Stimulated activated CD8-positive, alpha-beta memory T cell treated with anti-CD3 and anti-CD28 coated beads, Interleukin-4, amount 100 ng/mL, for 1 hour (primary cell): ENCODE results near the gene AHSP.
"Not testable (repeated sequence)": the region's sequence is repeated elsewhere in the genome, so short reads cannot be mapped to it uniquely, and the experiment has no call there.

Source experiments
- DNase-seq, 2 donors: peaks; one replicate each; pipeline ENCODE4 v3.0.0-alpha.2; 2020; ENCODE audit warnings: low read depth in 2 of 2, low spot score in 1 of 2

Gene AHSP

GRCh38 chr16:31499928-31500327 is 27.8 kb upstream of the AHSP start:
- DNase-seq, result no peak

- DNase-seq, result no peak
These were observed 26.3 kb upstream of the AHSP start for GRCh38 chr16:31501226-31501965.

GRCh38 chr16:31501966-31502348 is 25.7 kb upstream of the AHSP start:
- DNase-seq, result no peak

- DNase-seq, result no peak
These were observed 24.7 kb upstream of the AHSP start for GRCh38 chr16:31502981-31503380.

- not testable (repeated sequence) for DNase-seq
These were observed 24.1 kb upstream of the AHSP start for GRCh38 chr16:31503555-31503954.

GRCh38 chr16:31504159-31504558 is 23.5 kb upstream of the AHSP start:
- DNase-seq, result no peak

- no peak for DNase-seq
These were observed 22.2 kb upstream of the AHSP start for GRCh38 chr16:31505483-31505882.

- DNase-seq, result no peak
These were observed 20.1 kb upstream of the AHSP start for GRCh38 chr16:31507617-31507928.

- peak; percentile 52 to 61 for DNase-seq
These were observed 19.6 kb upstream of the AHSP start, which contains the start of gene RUSF1 for GRCh38 chr16:31507929-31508705. Gene RUSF1, minus strand, starts transcription at chr16:31508391. Its CDS starts 18 bp downstream, at chr16:31508373.

- DNase-seq, result no peak
These were observed 18.9 kb upstream of the AHSP start for GRCh38 chr16:31508706-31509195.

- DNase-seq, result no peak
These were observed 14.6 kb upstream of the AHSP start for GRCh38 chr16:31513126-31513525.

GRCh38 chr16:31513884-31514283 is 13.8 kb upstream of the AHSP start:
- DNase-seq, result no peak

GRCh38 chr16:31517800-31518402 is 9.8 kb upstream of the AHSP start:
- DNase-seq, result no peak

- no peak for DNase-seq
These were observed 7.8 kb upstream of the AHSP start for GRCh38 chr16:31519759-31520431.

- no peak for DNase-seq
These were observed 6.3 kb upstream of the AHSP start for GRCh38 chr16:31521368-31521767.

- no peak for DNase-seq
These were observed 5.6 kb upstream of the AHSP start for GRCh38 chr16:31522071-31522470.

- not testable (repeated sequence) for DNase-seq
These were observed 3.9 kb upstream of the AHSP start for GRCh38 chr16:31523768-31524167.

- no peak for DNase-seq
These were observed 2.6 kb upstream of the AHSP start for GRCh38 chr16:31525113-31525512.

- no peak for DNase-seq
These were observed 915 bp downstream of the AHSP start for GRCh38 chr16:31528523-31529107.

- DNase-seq, result no peak
These were observed 1.6 kb downstream of the AHSP start for GRCh38 chr16:31529108-31529936.
